Neural cell (in vitro differentiated cells): Measurements from ENCODE around the gene PDE7B. TPM values are rescaled to one million over a fixed set of nuclear protein-coding genes. Genes with fewer than 3 reads are reported as not detected.

Experiments
- H2AFZ ChIP-seq: fragments of 200-600, 300-800 bp; sonication (generic), shearing (Covaris generic); 2 replicates; pipeline ENCODE4 v1.6.0; 2014; ENCODE audit warnings: low read depth, mild to moderate bottlenecking, antibody characterized with exemption, low read length, moderate library complexity
- H3F3A ChIP-seq: fragments of 200-600 bp; shearing (Covaris generic); 2 replicates; pipeline ENCODE4 v1.6.1; 2016; ENCODE audit warnings: mild to moderate bottlenecking, moderate library complexity, mixed read lengths, antibody characterized with exemption, low read length; ENCODE audit not compliant: insufficient read depth, poor library complexity, severe bottlenecking
- H3K27ac ChIP-seq: fragments of 200-600, 300-800 bp; sonication (generic), shearing (Covaris generic); 2 replicates; pipeline ENCODE4 v1.5.1; 2014; ENCODE audit warnings: mild to moderate bottlenecking, low read length, moderate library complexity
- H3K27me3 ChIP-seq: fragments of 300-800, 200-600 bp; sonication (generic), shearing (Covaris generic); 2 replicates; pipeline ENCODE4 v1.6.0; 2014; ENCODE audit warnings: mild to moderate bottlenecking, low read depth, low read length, moderate library complexity; ENCODE audit not compliant: insufficient read depth
- H3K36me3 ChIP-seq: fragments of 300-800, 200-600 bp; sonication (generic), shearing (Covaris generic); 2 replicates; pipeline ENCODE4 v1.5.1; 2014; ENCODE audit warnings: mild to moderate bottlenecking, antibody characterized with exemption, low read length, moderate library complexity; ENCODE audit not compliant: insufficient read depth
- H3K4me2 ChIP-seq: fragments of 300-800, 200-600 bp; sonication (generic), shearing (Covaris generic); 2 replicates; pipeline ENCODE4 v1.6.0; 2014; ENCODE audit warnings: mild to moderate bottlenecking, low read length
- H3K4me3 ChIP-seq: fragments of 300-800, 200-600 bp; sonication (generic), shearing (Covaris generic); 2 replicates; pipeline ENCODE4 v1.5.1; 2014; ENCODE audit warnings: mild to moderate bottlenecking, low read length, moderate library complexity
- H3K79me2 ChIP-seq: fragments of 200-600 bp; shearing (Covaris generic); replicated peaks from 2 replicates; pipeline ENCODE4 v1.6.0; 2014; ENCODE audit warnings: mild to moderate bottlenecking, low read length, moderate library complexity; ENCODE audit not compliant: insufficient read depth
- H3K9ac ChIP-seq: fragments of 300-800, 200-600 bp; sonication (generic), shearing (Covaris generic); 2 replicates; pipeline ENCODE4 v1.6.1; 2016; ENCODE audit warnings: mild to moderate bottlenecking, low read length, mixed read lengths
- H3K9me2 ChIP-seq: fragments of 200-600 bp; shearing (Covaris generic); 2 replicates; pipeline ENCODE4 v1.6.1; 2016; ENCODE audit warnings: mild to moderate bottlenecking, low read length, mixed read lengths; ENCODE audit not compliant: insufficient read depth
- H3K9me3 ChIP-seq: fragments of 200-600, 300-800 bp; sonication (generic), shearing (Covaris generic); 2 replicates; pipeline ENCODE4 v1.6.1; 2016; ENCODE audit warnings: mild to moderate bottlenecking, mixed run types, low read length, moderate library complexity, mixed read lengths
- H4K20me1 ChIP-seq: fragments of 200-600 bp; shearing (Covaris generic); 2 replicates; pipeline ENCODE4 v1.6.1; 2016; ENCODE audit warnings: mild to moderate bottlenecking, mixed run types; ENCODE audit not compliant: insufficient read depth
- EP300 ChIP-seq: fragments of 450-650 bp; conservative IDR thresholded peaks from 2 replicates; pipeline ENCODE4 v1.6.1; 2014; ENCODE audit warnings: antibody characterized with exemption, mild to moderate bottlenecking, moderate library complexity; ENCODE audit not compliant: poor library complexity, severe bottlenecking
- EZH2 ChIP-seq: fragments of 200-600, 300-800 bp; shearing (Covaris generic), sonication (generic); IDR thresholded peaks from 2 replicates; pipeline ENCODE4 v1.6.1; 2014; ENCODE audit warnings: antibody characterized with exemption, low read length, borderline replicate concordance, mild to moderate bottlenecking; ENCODE audit not compliant: insufficient read depth, poor library complexity, severe bottlenecking
- MXI1 ChIP-seq: fragments of 450-650 bp; conservative IDR thresholded peaks from 2 replicates; pipeline ENCODE4 v1.6.1; 2014; ENCODE audit warnings: antibody characterized with exemption, mild to moderate bottlenecking; ENCODE audit not compliant: poor library complexity, severe bottlenecking
- POLR2AphosphoS5 ChIP-seq: IDR thresholded peaks from 2 replicates; pipeline ENCODE4 v1.6.1; 2012
- RAD21 ChIP-seq: fragments of 450-650 bp; conservative IDR thresholded peaks from 2 replicates; pipeline ENCODE4 v1.6.1; 2014; ENCODE audit warnings: antibody characterized with exemption, mild to moderate bottlenecking, moderate library complexity
- SMC3 ChIP-seq: fragments of 450-650 bp; conservative IDR thresholded peaks from 2 replicates; pipeline ENCODE4 v1.6.1; 2014; ENCODE audit warnings: antibody characterized with exemption, mild to moderate bottlenecking, moderate library complexity; ENCODE audit not compliant: poor library complexity
- TAF1 ChIP-seq: IDR thresholded peaks from 2 replicates; pipeline ENCODE4 v1.6.1; 2012; ENCODE audit warnings: low read depth
- polyA plus RNA-seq: library from polyadenylated mRNA; depleted of rRNA; stranded (reverse); fragments of >200 nt; gene quantifications from 2 replicates; pipeline ENCODE4 v1.2.3, GENCODE V29; 2014
- TF ChIP-seq, protein P1 (sequence below): fragments of 450-650 bp; IDR thresholded peaks from 2 replicates; pipeline ENCODE4 v1.5.1; 2014; ENCODE audit warnings: antibody characterized with exemption, mild to moderate bottlenecking, moderate library complexity; ENCODE audit not compliant: poor library complexity, severe bottlenecking
- TF ChIP-seq, protein P2 (sequence below): IDR thresholded peaks from 2 replicates; pipeline ENCODE4 v1.6.1; 2012; ENCODE audit warnings: borderline replicate concordance

PDE7B gene
- polyA plus RNA-seq, 1 donor from 2014 or later, result 5.9 TPM

DNA sequence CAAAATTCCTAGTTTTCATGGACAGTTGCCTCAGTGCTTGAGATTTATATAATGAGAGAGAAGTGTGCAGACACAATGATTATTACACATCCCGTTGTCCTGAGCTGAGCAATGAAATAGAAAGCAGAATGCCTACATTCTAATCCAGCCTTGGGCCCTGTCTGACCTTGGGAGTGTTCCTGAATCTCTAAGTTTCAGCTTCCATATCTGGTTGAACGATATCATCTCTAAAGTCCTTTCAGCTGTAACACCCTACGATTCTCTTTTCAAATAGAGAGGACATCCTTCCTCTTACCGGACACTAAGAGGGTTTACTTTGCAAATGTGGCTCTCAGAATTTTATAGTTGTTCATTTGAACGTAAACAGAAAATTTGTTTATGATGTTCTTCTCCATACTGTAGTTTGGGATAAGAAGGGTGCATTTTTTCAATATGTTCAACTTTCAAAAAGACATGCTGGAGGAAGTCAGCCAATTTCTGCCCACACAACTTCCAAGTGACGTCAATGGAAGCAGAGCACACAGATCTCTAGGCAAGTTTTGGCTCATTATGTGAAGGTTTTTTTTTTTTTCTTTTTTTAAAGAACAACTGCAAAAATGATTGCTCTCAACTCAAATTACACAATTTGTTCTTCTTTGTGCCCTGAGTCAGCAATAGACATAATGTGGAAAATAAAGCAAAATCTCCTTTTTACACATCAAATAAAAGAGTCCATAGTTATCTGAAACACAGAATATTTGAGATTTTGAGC lies 50.4 kb downstream of the PDE7B start:
- H3K9me2 ChIP-seq, result no peaks in the 10 kb centered on the region
- H3K4me3 ChIP-seq, result no peak overlapping the region
- no peaks in the 10 kb centered on the region for H4K20me1 ChIP-seq
- no peaks in the 10 kb centered on the region for H3K9me3 ChIP-seq
- no peak overlapping the region for H3K4me2 ChIP-seq
- no peaks in the 10 kb centered on the region for H3K36me3 ChIP-seq
- no peaks in the 10 kb centered on the region for H3F3A ChIP-seq
- H3K79me2 ChIP-seq, result no peaks in the 10 kb centered on the region
- TF ChIP-seq EZH2 (no peak), POLR2AphosphoS5 (no peak), TAF1 (no peak), RAD21 (no peak), EP300 (no peak), SMC3 (no peak), MXI1 (no peak)
- TF ChIP-seq, protein P1, sequence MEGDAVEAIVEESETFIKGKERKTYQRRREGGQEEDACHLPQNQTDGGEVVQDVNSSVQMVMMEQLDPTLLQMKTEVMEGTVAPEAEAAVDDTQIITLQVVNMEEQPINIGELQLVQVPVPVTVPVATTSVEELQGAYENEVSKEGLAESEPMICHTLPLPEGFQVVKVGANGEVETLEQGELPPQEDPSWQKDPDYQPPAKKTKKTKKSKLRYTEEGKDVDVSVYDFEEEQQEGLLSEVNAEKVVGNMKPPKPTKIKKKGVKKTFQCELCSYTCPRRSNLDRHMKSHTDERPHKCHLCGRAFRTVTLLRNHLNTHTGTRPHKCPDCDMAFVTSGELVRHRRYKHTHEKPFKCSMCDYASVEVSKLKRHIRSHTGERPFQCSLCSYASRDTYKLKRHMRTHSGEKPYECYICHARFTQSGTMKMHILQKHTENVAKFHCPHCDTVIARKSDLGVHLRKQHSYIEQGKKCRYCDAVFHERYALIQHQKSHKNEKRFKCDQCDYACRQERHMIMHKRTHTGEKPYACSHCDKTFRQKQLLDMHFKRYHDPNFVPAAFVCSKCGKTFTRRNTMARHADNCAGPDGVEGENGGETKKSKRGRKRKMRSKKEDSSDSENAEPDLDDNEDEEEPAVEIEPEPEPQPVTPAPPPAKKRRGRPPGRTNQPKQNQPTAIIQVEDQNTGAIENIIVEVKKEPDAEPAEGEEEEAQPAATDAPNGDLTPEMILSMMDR, result no peak
- TF ChIP-seq, protein P2, sequence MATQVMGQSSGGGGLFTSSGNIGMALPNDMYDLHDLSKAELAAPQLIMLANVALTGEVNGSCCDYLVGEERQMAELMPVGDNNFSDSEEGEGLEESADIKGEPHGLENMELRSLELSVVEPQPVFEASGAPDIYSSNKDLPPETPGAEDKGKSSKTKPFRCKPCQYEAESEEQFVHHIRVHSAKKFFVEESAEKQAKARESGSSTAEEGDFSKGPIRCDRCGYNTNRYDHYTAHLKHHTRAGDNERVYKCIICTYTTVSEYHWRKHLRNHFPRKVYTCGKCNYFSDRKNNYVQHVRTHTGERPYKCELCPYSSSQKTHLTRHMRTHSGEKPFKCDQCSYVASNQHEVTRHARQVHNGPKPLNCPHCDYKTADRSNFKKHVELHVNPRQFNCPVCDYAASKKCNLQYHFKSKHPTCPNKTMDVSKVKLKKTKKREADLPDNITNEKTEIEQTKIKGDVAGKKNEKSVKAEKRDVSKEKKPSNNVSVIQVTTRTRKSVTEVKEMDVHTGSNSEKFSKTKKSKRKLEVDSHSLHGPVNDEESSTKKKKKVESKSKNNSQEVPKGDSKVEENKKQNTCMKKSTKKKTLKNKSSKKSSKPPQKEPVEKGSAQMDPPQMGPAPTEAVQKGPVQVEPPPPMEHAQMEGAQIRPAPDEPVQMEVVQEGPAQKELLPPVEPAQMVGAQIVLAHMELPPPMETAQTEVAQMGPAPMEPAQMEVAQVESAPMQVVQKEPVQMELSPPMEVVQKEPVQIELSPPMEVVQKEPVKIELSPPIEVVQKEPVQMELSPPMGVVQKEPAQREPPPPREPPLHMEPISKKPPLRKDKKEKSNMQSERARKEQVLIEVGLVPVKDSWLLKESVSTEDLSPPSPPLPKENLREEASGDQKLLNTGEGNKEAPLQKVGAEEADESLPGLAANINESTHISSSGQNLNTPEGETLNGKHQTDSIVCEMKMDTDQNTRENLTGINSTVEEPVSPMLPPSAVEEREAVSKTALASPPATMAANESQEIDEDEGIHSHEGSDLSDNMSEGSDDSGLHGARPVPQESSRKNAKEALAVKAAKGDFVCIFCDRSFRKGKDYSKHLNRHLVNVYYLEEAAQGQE, result no peak
- no peak overlapping the region for H3K9ac ChIP-seq
- no peaks in the 10 kb centered on the region for H3K27me3 ChIP-seq
- no peak overlapping the region for H2AFZ ChIP-seq
- H3K27ac ChIP-seq, result no peak overlapping the region

DNA sequence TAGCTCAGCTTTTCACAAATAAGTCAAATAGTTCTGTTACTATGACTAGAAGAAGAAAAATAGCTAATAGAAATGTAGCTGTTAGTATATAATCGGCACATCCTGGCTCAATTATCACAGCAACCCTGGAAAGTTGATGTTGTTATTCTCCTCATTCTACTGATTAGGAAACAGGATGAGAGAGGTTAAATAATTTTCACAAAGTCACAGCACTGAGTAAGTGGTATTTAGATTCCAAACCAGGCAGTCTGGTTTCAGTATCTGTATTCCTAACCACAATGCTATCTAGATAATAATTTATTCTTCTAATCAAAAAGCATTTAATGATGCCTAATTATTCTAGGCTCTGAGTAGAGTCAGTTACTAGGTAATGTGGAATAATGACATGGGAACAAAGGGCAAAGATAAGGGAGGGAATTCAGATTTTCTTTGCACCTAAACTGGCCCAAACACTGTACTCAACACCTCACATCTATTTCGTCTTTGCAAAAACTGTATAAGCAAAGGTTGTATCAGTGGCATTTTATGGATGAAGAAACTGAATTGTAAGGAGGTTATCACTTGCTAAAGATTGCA lies 51.3 kb downstream of the PDE7B start:
- Histone ChIP-seq H3K4me2 (no peak overlapping the region), H3K27ac (no peak overlapping the region), H3F3A (no peaks in the 10 kb centered on the region), H4K20me1 (no peaks in the 10 kb centered on the region), H3K9ac (no peak overlapping the region), H3K9me2 (no peaks in the 10 kb centered on the region), H2AFZ (no peak overlapping the region), H3K4me3 (no peak overlapping the region), H3K79me2 (no peaks in the 10 kb centered on the region), H3K9me3 (no peaks in the 10 kb centered on the region), H3K36me3 (no peaks in the 10 kb centered on the region), H3K27me3 (no peaks in the 10 kb centered on the region)
- TF ChIP-seq EZH2 (no peak), SMC3 (no peak), RAD21 (no peak), POLR2AphosphoS5 (no peak)
- TF ChIP-seq, protein P2, result no peak
